ENCODE measurements around the gene DUS1L.

DUS1L gene

DNA sequence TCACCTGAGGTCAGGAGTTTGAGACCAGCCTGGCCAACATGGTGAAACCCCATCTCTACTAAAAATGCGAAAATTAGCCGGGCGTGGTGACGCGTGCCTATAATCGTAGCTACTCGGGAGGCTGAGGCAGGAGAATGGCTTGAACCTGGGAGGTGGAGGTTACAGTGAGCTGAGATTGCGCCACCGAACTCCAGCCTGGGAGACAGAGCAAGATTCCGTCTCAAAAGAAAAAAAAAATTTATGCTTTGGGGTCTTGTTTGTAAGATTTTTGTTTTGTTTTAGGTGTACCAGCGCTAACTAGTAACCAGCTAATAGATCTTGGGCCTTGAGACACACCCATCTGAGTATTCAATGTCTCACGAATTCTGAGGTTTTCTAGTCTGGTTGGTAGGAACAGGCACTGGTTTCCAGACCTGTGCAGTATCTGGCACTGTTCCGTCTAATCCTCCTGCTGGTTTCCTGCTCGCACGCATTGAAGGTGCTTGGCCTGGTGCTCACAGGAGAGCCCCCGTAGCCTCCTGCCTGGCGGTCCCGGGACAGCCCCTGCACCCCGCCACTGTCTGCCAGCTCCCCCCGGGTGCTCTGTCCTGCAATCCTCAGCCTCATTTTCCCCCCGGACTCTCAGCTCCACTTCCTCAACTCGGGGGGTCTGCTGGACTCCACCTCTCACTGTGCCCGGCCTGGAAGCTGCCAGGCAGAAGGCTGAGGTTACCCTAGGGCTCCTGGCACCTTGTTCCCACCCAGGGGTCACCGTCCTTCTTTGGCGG lies 10.6 kb upstream of the DUS1L start:
- DNase-seq, result no peak

DNA sequence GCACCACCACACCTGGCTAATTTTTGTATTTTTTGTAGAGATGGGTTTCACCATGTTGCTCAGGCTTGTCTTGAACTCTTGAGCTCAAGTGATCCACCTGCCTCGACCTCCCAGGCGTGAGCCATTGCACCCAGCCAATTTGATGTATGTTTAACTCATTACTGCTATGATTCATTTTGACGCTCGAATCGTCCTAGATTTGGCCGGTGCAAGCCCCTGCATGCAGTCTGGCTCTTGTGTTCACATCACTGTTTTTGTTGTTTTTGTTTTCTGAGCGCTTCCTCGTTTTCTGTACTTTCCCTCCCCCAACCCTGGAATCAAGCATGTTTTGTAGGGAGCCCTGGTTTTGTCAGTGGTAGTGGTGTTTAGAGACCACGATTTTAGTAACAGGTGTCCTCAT lies 7.8 kb upstream of the DUS1L start:
- DNase-seq, result no peak

DNA sequence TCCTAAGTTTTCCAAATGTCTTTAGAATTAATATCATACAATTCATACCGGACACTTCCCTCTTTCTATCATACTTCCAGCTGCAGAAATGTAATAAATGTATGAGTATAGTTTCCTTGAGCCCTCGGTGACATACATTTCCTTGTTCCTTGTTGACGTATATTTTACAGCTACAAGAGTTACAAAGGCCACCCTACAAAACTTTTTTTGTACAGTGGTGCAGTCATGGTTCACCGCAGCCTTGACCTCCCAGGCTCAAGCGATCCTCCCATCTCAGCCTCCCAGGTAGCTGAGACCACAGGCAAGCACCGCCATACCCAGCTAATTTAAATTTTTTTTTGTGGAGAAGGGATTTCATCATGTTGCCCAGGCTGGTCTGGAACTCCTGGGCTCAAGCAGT lies 7.2 kb upstream of the DUS1L start:
- DNase-seq, result no peak

DNA sequence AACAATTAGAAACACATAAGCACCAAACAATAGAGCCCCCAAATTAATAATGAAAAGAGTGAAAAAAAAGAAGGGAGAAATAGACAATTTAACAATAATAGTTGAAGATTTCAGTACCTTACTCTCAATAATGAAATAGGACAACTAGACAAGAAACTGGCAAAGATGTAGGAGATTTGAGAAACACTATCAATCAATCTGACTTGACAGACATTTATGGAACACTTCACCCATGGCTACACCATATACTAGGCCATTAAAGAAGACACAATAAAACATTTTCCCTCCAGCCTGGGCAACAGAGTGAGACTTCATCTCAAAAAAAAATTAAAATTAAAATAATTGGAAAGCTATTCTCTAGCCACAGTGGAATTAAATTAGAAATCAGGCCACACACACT lies 5.0 kb upstream of the DUS1L start:
- DNase-seq, result no peak

DNA sequence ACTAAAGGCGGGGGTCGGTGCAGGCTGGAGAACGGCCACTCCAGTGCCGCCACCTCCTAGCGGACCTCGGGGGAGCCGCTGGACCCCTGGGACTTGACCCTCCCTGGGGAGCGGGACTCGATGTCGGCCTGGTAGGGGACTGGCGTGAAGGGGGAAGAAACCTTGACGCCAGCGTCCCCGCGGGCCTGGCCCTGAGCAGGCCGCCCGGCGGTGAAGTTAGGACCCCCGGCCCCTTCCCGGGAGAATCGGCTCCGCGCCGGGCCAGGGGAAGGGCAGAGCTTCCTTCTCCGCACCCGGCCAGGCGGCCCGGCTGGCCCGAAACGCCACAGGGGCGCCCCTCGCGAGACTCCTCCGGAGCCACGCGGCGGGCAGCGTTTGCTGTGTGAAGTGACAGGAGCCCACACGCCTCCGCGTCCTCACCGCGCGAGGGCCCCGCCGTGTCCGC lies 389 bp downstream of the DUS1L start:
- DNase-seq, result no peak

DNA sequence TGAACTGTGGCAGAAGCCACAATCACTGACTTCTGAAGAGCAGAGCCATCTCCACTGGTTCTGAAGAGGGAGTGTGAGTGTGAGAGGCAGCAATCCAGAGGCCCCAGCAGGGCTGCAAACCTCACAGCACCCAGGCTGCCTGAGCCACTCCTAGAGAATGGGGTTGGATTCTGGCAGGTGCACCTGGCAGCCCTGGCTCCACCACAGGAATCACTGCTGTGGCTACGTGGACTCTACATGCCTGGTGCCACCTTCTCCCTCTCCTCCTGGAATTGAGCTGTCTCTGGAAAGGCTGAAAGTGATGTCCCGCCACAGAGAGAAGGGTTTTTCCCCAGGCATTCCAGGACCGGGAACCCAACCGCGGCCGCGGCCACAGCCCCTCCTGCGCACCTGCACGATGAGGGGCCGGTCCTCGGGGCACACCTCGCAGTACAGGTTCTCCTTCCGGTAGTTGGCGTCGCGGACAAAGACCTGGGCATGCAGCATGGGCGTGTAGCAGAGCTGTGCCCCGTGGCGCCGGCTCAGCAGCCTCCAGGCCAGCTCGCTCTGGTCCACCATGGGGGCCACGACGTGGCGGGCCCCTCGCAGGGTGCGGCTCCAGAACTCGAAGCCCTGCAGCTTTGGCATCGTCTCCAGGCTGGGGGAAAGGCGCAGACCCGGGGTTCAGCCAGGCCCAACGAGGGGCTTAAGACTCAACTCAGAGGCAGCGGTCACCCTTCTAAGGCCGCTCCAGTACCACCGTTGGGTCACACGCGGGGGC lies 991 bp downstream of the DUS1L start:
- no peak for DNase-seq

DNA sequence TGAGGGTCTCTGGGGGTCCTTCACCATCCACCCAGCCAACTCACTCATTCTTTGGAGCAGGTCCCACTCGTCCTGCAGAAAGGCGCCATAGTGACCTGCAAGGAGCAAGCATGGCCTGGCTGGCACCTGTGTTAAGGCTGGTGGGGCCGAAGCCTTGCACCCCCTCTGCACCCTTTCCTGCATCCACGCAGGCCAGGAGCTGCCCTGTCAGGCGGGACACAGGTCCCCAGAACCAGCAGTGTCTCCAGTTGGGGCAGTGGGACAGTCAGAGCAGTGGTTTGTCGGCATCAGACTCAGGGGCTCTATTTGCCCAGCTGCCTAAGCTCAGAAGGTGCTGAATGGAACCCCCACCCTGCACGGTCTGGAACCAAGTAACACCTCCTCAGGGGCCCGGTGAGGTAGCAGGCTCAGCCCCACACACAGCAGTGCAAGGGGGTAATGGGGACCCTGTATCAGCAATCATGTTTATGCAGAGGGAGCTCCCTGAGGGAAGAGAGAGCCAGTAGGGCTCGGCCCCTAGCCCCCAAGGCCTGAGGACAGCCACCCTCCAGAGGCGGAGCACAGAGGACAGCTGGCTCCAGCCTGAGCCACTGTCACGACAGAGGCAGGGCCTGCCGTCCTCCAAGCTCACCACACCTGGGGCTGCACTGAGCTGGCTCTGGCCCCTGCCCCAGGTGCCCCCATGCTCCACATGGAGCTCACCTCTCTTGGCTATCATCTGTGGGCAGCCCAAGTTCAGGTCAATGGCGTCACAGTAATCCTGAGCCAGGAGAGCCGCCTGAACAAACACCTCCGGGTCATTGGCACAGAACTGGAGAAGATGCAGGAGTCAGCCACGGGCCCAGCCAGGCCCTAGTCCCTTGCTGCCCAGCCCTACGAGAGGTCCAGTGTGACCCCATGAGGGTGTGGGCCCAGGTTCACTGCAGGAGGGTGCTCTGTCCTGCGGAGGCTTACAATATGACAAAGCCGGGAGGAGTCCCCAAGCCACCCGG lies 1.9 kb downstream of the DUS1L start:
- no peak for DNase-seq

DNA sequence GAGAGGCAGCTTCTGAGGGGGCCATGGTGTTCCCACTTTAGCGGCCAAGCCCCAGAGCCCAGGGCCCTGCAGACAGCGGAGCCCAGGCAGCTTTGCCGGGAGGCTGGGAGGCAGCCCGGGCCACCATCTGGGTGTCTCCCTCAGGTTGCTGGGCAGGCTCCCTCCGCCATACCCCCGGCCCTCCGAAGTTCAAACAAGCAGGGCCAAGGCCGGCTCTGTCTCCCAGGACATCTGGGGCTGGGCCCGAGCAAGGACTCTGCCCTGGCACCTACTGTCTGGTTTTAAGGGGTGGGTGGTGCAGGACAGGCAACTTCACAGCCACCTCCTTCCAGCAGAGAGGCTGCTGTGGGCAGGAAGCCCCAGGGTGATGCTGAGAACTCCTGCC lies 2.6 kb downstream of the DUS1L start:
- no peak for DNase-seq

DNA sequence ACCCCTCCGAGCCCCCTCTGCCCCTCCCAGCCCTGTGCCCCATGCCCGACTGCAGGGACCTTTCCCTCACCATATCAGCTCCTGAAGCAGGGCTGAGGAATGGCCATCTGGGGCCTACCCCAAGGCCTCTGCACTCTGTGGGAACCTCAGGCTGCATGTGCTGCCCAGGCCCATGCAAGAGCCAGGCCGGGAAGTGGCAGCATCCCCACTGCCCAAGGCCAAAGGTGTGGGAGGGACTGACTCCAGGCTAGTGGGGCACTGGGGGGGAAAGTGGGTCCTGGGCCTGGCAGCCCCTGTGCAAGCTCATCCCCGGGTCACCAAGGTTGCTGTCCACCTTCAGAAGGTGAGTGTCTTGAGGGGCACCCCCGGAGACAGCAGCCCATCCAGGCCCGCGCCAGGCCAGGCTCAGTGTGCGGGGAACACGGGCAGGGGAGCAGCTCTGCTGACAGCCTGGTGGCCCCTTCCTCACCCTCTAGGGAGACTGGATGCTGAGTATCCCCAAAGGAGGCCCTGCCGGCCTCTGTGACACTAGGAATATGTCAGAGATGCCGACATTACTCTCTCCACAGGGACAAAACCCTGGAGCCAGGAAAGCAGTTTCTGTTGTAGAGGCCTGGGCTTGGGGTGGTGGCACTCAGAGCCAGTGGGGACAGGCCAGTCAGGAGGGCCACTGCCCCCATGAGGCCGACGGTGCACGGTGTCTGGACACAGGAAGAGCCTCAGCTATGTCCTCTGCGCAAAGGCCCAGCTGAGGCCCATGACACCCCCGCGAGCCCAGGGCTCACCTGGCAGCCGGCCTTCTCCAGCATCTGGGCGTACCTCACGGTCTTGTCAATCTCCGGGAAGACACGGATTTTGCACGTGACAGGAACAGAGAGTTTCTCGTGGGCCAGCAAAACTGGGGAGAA lies 3.3 kb downstream of the DUS1L start:
- DNase-seq, result no peak

DNA sequence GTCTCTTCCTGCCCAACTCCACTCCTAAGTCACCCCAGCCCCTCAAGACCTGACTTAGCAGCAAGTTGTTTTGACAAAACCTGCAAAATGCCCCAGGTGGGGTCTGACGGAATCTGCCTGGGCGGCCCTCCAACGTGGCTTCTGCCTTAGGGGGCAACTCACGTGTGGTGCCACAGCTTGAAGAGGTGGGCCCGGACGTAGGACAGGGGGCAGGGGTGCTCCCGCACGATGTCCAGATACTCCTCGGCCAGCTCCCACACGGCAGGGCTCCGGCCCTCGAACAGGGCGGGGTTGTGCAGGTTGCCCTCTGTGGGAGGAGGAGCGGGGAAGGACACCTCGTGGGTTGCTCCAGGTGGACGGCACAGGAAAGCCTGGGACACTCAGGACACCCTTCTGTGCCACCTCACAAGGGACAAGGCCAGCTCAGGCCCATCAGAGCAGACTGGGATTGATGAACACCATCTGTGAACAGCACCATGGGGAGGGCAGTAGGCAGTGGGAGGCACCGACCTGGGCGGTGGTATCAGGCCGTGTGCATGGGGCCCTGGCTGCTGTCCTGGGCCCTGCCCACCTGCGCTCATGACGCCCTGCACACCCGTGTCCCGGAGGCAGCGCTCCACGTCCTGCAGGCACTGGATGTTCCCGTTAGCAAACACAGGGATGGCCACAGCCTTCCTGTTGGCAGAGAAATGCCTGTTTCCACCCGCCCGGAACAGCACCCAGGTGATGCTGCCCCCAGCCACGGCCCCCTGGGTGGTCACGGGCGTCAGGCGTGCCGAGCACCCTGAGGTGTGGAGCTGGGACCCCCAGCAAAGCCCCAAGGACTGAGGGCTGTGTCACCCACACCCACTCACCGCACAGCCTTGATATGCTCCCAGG lies 4.3 kb downstream of the DUS1L start:
- no peak for DNase-seq

DNA sequence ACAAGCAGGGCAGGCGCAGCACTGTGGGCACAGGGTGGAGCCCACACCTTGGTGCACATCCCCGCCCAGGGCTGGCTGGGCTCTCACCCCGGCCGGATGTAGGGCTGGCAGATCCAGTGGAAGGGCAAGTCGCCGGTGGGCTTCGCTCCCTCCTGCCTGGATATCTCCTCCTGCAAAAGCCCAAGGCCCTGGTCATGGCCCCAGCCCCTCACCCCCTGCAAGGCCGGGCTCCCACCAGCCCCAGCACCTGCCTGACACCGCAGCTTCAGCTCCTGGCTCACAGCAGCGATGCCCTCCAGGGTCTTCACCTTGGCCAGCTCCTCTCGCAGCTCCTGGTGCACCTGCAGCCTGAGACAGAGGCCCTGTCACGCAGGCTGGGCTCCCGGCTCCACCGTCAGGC lies 5.0 kb downstream of the DUS1L start:
- no peak for DNase-seq

DNA sequence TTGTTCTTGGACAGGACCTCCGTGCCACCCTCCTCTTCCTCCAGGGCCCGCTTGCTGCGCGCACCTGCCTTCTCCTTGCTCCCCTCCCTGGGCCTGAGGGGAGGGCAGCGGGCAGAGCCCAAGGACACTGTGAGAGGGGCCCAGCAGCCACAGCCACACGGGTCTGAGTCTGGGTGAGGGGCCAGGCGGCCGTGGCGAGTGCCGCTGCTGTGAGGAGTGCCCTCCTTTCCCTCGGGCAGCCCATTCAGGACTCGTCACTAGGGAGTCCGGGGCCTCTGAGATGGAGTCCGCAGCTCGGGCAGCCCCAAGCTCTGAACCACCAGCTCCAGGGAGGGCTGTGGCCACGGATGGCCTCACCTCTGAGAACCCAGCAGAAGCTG lies 5.6 kb downstream of the DUS1L start:
- no peak for DNase-seq

DNA sequence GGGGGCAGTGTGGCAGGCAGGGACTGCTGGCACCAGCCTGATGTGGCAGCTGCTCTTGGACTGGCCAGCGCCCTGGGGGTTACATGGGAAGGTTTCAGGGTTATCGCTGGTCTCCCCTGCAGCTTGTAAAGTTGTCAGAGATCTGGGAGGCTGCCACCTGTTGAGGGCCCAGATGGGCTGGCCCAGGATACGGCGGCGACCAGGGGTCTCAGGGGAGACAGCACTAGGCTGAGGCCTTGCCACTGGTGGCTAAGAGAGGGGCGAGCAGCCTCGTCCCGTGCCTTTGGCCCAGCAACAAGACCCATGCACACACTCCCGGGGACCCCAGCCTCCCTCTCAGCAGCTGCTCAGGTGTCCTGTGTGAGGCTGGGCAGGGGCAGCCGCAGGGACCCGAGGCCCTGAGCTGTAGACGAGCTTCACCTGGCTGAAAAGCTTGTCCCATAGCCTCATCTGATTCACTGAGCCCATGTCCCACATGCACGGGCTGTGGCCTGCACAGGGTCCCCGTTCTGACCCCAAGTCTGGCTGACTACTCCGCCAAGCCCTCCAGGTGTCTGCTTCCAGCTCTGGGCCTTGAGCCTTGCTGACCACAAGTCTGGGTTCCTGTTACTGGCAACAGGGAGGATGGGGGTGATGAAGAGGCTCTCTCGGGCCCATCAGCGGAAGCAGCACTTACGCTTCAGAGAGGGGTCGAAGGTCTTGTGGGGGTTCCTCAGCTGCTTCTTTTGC lies 6.2 kb downstream of the DUS1L start:
- DNase-seq, result no peak

DNA sequence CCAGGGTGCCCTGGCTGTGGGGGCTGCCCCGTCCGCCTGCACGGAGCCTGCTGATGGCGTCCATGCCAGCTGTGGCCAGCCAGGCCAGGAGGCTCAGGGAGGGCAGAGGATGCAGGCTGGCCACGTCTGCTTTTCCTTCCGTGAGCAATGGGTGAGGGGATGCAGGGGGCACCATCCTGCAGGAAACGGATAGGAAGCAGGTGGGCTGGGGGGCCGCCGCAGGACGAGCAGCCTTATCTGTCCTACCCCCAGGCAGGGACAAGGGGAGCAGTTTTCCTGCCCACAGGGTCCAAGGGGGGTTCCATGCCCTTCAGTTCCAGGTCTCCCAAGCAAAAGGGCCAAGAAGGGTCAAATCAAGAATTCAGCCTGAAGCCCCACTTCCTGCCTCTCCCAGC lies 6.8 kb downstream of the DUS1L start:
- DNase-seq, result no peak

DNA sequence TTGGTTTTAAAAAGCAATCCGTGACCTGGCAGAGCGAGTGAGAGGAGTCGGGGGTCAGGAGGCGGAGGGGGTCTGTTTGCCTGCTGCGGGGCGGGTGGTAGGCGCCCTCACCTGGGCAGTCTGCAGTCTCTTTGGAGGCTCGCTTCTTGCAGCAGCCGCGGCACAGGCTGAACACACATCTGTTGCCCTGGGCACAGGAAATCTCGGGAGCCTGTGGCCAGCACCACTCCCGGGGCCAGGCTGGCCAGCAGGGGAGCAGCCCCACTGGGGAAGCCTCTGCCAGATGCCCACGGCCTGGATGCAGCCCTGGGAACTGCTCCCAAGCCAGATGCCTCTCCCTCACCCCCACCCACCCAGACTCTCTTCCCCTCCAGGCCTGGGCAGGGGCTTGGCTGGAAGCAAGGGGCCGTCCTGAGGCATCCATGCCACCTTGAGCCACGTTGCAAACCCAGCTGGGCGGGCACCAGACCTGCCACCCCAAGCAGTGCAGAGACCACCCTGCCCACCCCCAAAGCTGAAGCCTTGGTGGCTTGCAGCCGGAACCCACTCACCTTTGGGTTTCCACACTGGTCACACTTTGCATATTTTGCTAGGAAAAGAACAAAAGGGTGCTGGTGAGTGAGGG lies 7.3 kb downstream of the DUS1L start:
- peak; percentile 16 for DNase-seq

DNA sequence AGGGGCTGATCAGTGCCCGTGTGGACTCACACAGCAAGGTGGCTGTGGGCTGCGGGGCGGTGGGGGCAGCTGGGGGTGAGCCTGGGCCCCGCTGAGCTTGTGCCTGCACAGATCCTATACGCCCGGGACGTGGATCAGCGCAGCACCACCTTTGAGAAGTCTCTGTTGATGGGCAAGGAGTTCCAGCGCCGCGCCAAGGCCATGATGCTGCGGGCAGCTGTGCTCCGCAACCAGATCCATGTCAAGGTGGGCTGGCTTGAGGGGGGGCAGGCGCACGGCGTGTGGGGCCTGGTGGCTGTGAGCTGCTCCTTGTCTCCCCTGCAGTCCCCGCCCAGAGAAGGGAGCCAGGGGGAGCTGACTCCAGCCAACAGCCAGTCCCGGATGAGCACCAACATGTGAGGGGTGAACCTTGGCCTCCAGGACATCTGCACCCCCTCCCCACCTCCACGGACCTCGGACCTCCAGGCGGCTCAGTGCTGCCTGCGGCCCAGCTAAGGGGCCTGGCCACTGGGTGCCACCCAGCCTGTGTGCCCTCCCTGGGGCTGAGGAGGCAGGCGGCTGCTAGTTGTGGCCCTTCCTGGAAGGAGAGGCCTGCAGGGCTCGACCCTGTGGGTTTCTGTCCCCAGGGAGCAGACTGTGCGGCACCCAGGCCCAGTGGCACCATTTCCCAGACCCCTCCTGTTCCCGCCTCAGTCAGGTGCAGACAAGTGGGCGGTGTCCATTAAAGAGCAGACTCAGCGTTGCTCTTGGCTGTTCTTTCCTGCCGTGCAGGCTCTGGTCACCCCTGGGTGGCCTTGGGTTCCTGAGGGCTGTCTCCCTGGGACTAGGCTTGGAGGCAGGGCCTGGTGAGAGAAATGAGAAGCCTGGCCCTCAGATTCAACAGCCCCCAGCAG lies 8.6 kb downstream of the DUS1L start:
- DNase-seq, result peak; percentile 32

DNA sequence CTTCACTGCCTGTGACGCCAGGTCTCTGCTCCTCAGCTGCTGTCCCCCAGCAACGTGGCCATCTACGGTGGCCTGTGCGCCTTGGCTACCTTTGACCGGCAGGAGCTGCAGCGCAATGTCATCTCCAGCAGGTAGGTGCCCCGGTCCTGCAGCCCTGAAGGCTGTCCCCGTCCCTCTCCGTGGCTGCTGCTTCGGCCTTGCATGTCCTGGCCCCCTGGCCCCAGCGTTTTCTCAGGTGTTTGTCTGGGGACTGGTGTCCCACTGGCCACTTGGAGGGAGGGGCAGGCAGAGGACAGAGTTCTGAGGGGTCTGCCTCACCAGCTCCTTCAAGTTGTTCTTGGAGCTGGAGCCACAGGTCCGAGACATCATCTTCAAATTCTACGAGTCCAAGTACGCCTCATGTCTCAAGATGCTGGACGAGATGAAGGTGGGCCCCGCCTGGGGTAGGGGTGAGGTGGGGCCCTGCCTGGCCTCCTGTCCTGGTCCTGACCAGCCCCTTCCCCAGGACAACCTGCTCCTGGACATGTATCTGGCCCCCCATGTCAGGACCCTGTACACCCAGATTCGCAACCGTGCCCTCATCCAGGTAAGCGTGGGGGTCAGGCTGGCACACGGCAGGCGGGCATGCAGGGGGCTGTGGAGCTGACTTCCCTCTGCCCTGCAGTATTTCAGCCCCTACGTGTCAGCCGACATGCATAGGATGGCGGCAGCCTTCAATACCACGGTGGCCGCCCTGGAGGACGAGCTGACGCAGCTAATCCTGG lies 9.5 kb downstream of the DUS1L start:
- DNase-seq, result peak; percentile 19
